ENCODE measurements around the gene RANBP3L. TPM values are rescaled to one million over a fixed set of nuclear protein-coding genes. Genes with fewer than 3 reads are reported as not detected.
A peak's percentile ranks its signal among the peaks of the same experiment; 100 is the strongest.

Gene RANBP3L
- total RNA-seq, 6 experiments from 2014 or later: not detected

- no peak overlapping the region for H3K27ac Mint-ChIP-seq
- H3K27me3 Mint-ChIP-seq (ENCODE audit: insufficient read depth): no peaks in the 10 kb centered on the region
- H3K4me3 Mint-ChIP-seq: no peak overlapping the region
- no peak for DNase-seq
- TF ChIP-seq CTCF (IDR thresholded peaks at IDR 0.05): no peak
- H3K9me3 Mint-ChIP-seq: no peaks in the 10 kb centered on the region
- peaks cover 19% of the 10 kb centered on the region for H3K36me3 Mint-ChIP-seq (ENCODE audit: low read depth)
- H3K4me1 Mint-ChIP-seq (ENCODE audit: low read depth): peaks cover 12% of the 10 kb centered on the region
Measured at GRCh38 chr5:36217988-36218387, 83.7 kb downstream of the RANBP3L start.

- Mint-ChIP-seq H3K27ac (no peak overlapping the region), H3K27me3 (ENCODE audit: insufficient read depth) (no peaks in the 10 kb centered on the region), H3K4me1 (ENCODE audit: low read depth) (peaks cover 12% of the 10 kb centered on the region), H3K4me3 (no peak overlapping the region), H3K9me3 (no peaks in the 10 kb centered on the region), H3K36me3 (ENCODE audit: low read depth) (peaks cover 19% of the 10 kb centered on the region)
- no peak for TF ChIP-seq CTCF (IDR thresholded peaks at IDR 0.05)
- DNase-seq: no peak
Measured at GRCh38 chr5:36217567-36217966, 84.1 kb downstream of the RANBP3L start.

GRCh38 chr5:36215910-36216309 lies 85.8 kb downstream of the RANBP3L start:
- no peaks in the 10 kb centered on the region for H3K27me3 Mint-ChIP-seq (ENCODE audit: insufficient read depth)
- TF ChIP-seq CTCF (IDR thresholded peaks at IDR 0.05): no peak
- no peak for DNase-seq
- no peak overlapping the region for H3K27ac Mint-ChIP-seq
- H3K36me3 Mint-ChIP-seq (ENCODE audit: low read depth): peaks cover 14% of the 10 kb centered on the region
- H3K9me3 Mint-ChIP-seq: no peaks in the 10 kb centered on the region
- H3K4me1 Mint-ChIP-seq (ENCODE audit: low read depth): peaks cover 12% of the 10 kb centered on the region
- H3K4me3 Mint-ChIP-seq: no peak overlapping the region

GRCh38 chr5:36214436-36214835 lies 87.3 kb downstream of the RANBP3L start:
- H3K36me3 Mint-ChIP-seq (ENCODE audit: low read depth): peaks cover 8% of the 10 kb centered on the region

GRCh38 chr5:36209664-36210063 lies 92.0 kb downstream of the RANBP3L start:
- peak overlapping the region; percentile 30; the same call in 1 of the 2 replicates for H3K4me3 Mint-ChIP-seq
- DNase-seq: no peak
- no peaks in the 10 kb centered on the region for H3K9me3 Mint-ChIP-seq

More at GRCh38 chr5:36214436-36214835, 87.3 kb downstream of the RANBP3L start:
- Mint-ChIP-seq H3K4me3 (no peak overlapping the region), H3K4me1 (ENCODE audit: low read depth) (peaks cover 24% of the 10 kb centered on the region), H3K9me3 (no peaks in the 10 kb centered on the region), H3K27ac (no peak overlapping the region), H3K27me3 (ENCODE audit: insufficient read depth) (no peaks in the 10 kb centered on the region)
- no peak for TF ChIP-seq CTCF (IDR thresholded peaks at IDR 0.05)
- DNase-seq: no peak

More at GRCh38 chr5:36209664-36210063, 92.0 kb downstream of the RANBP3L start:
- H3K36me3 Mint-ChIP-seq (ENCODE audit: low read depth): peaks cover 17% of the 10 kb centered on the region
- peaks cover 25% of the 10 kb centered on the region for H3K4me1 Mint-ChIP-seq (ENCODE audit: low read depth)
- no peaks in the 10 kb centered on the region for H3K27me3 Mint-ChIP-seq (ENCODE audit: insufficient read depth)
- no peak for TF ChIP-seq CTCF (IDR thresholded peaks at IDR 0.05)
- H3K27ac Mint-ChIP-seq: peak overlapping the region; percentile 53; the same call in 1 of the 2 replicates
